GM19351 (cell line): ENCODE results near the gene CHRNA4.

Experiments used
- ATAC-seq: cut with Tn5 transposase; IDR thresholded peaks from one replicate; pipeline ENCODE4 v1.9.1; 2021; ENCODE audit warnings: mild to moderate bottlenecking, moderate library complexity; ENCODE audit not compliant: unreplicated experiment

CHRNA4 gene

GRCh38 chr20:63364801-63365585 is 3.8 kb upstream of the CHRNA4 start:
- no peak for ATAC-seq

- no peak for ATAC-seq
Measured at GRCh38 chr20:63363981-63364561, 2.9 kb upstream of the CHRNA4 start.

- ATAC-seq = no peak
Measured at GRCh38 chr20:63363013-63363957, 2.1 kb upstream of the CHRNA4 start.

GRCh38 chr20:63362436-63363009 is 1.4 kb upstream of the CHRNA4 start:
- no peak for ATAC-seq

GRCh38 chr20:63361519-63362435 is 628 bp upstream of the CHRNA4 start:
- ATAC-seq = no peak

GRCh38 chr20:63359937-63360849 is 956 bp downstream of the CHRNA4 start:
- no peak for ATAC-seq

- no peak for ATAC-seq
Measured at GRCh38 chr20:63359164-63359934, 1.8 kb downstream of the CHRNA4 start.

- no peak for ATAC-seq
Measured at GRCh38 chr20:63357921-63358905, 2.9 kb downstream of the CHRNA4 start.

- no peak for ATAC-seq
Measured at GRCh38 chr20:63356931-63357879, 3.9 kb downstream of the CHRNA4 start.

- ATAC-seq = no peak
Measured at GRCh38 chr20:63356511-63356910, 4.6 kb downstream of the CHRNA4 start.

- no peak for ATAC-seq
Measured at GRCh38 chr20:63355781-63356295, 5.3 kb downstream of the CHRNA4 start.

GRCh38 chr20:63354636-63355350 is 6.4 kb downstream of the CHRNA4 start:
- no peak for ATAC-seq

- ATAC-seq = no peak
Measured at GRCh38 chr20:63352811-63353221, 8.3 kb downstream of the CHRNA4 start.

GRCh38 chr20:63351811-63352591 is 9.1 kb downstream of the CHRNA4 start:
- ATAC-seq = no peak
